ACC112 (cell line): Measurements from ENCODE around the gene TACSTD2.
"Not testable (repeated sequence)": the region's sequence is repeated elsewhere in the genome, so short reads cannot be mapped to it uniquely, and the experiment has no call there.

ENCODE experiments used
- H2AFZ ChIP-seq: fragments of 200-600 bp; sonication (generic); one replicate; pipeline ENCODE4 v1.6.0; 2017; ENCODE audit warnings: antibody characterized with exemption, low read length; ENCODE audit not compliant: unreplicated experiment
- H3K27ac ChIP-seq: fragments of 200-600 bp; sonication (generic); 2 replicates; pipeline ENCODE4 v1.5.1; 2014; ENCODE audit warnings: low read depth, mild to moderate bottlenecking, antibody characterized with exemption, low read length, moderate library complexity
- H3K27me3 ChIP-seq: fragments of 200-600 bp; sonication (generic); 2 replicates; pipeline ENCODE4 v1.6.1; 2014; ENCODE audit warnings: mild to moderate bottlenecking, antibody characterized with exemption, low read length, moderate library complexity, mixed read lengths; ENCODE audit not compliant: insufficient read depth
- H3K36me3 ChIP-seq: fragments of 200-600 bp; sonication (generic); 2 replicates; pipeline ENCODE4 v1.6.1; 2016; ENCODE audit warnings: mild to moderate bottlenecking, antibody characterized with exemption, low read length, moderate library complexity, mixed read lengths; ENCODE audit not compliant: insufficient read depth
- H3K4me1 ChIP-seq: fragments of 200-600 bp; sonication (generic); one replicate; pipeline ENCODE4 v1.6.1; 2016; ENCODE audit warnings: low read length, mixed read lengths; ENCODE audit not compliant: insufficient read depth, unreplicated experiment, control insufficient read depth
- H3K4me3 ChIP-seq: fragments of 200-600 bp; sonication (generic); 2 replicates; pipeline ENCODE4 v1.5.1; 2014; ENCODE audit warnings: mild to moderate bottlenecking, low read depth, low read length
- H3K79me2 ChIP-seq: fragments of 200-600 bp; sonication (generic); one replicate; pipeline ENCODE4 v1.6.0; 2016; ENCODE audit warnings: low read length; ENCODE audit not compliant: control insufficient read depth, unreplicated experiment, insufficient read depth

Gene TACSTD2

GRCh38 chr1:58543260-58543659 lies 33.8 kb downstream of the TACSTD2 start:
- no peak overlapping the region for H3K4me3 ChIP-seq
- no peak overlapping the region for H3K27ac ChIP-seq
- H3K4me1 ChIP-seq, result peaks cover 10% of the 10 kb centered on the region
- no peaks in the 10 kb centered on the region for H3K36me3 ChIP-seq
- H3K27me3 ChIP-seq, result no peaks in the 10 kb centered on the region
- no peak overlapping the region for H2AFZ ChIP-seq
- peaks cover 2% of the 10 kb centered on the region for H3K79me2 ChIP-seq

- peaks cover 3% of the 10 kb centered on the region for H3K4me1 ChIP-seq
- H3K79me2 ChIP-seq, result peaks cover 2% of the 10 kb centered on the region
- H3K36me3 ChIP-seq, result no peaks in the 10 kb centered on the region
- no peak overlapping the region for H3K4me3 ChIP-seq
- H3K27ac ChIP-seq, result no peak overlapping the region
- H3K27me3 ChIP-seq, result no peaks in the 10 kb centered on the region
- H2AFZ ChIP-seq, result no peak overlapping the region
Observed at GRCh38 chr1:58539553-58539952, 37.5 kb downstream of the TACSTD2 start.

- Histone ChIP-seq H3K4me3 (no peak overlapping the region), H2AFZ (no peak overlapping the region), H3K4me1 (no peaks in the 10 kb centered on the region), H3K27ac (no peak overlapping the region), H3K36me3 (no peaks in the 10 kb centered on the region), H3K27me3 (no peaks in the 10 kb centered on the region), H3K79me2 (peaks cover under 1% of the 10 kb centered on the region)
Observed at GRCh38 chr1:58538821-58539220, 38.2 kb downstream of the TACSTD2 start.

GRCh38 chr1:58531842-58532241 lies 45.2 kb downstream of the TACSTD2 start:
- H3K36me3 ChIP-seq, H3K27me3 ChIP-seq, H3K4me3 ChIP-seq, H3K79me2 ChIP-seq, H2AFZ ChIP-seq, H3K27ac ChIP-seq: not testable (repeated sequence)
- H3K4me1 ChIP-seq, result peaks cover 12% of the 10 kb centered on the region

DNA sequence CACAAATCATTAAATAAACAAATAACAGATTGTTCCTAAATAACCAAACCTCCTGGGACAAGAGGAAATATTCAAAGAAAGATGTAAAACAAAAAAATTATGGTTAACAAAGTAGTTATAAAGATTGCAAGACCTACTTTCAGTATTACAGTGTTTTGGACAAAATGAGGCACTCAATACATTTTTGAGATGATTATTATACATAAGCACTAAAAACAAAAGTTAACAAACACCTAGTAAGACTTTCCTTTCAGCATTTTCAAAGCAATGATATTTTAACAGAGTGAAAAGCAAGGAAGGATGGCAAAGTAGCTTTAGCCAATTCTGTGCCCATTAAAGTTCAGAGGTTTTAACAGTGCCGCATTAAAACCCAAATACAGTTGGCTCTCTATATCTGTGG lies 47.8 kb downstream of the TACSTD2 start:
- no peaks in the 10 kb centered on the region for H3K27me3 ChIP-seq
- H3K4me1 ChIP-seq, result peaks cover 12% of the 10 kb centered on the region
- no peak overlapping the region for H3K4me3 ChIP-seq
- no peak overlapping the region for H2AFZ ChIP-seq
- no peaks in the 10 kb centered on the region for H3K79me2 ChIP-seq
- no peaks in the 10 kb centered on the region for H3K36me3 ChIP-seq
- no peak overlapping the region for H3K27ac ChIP-seq

DNA sequence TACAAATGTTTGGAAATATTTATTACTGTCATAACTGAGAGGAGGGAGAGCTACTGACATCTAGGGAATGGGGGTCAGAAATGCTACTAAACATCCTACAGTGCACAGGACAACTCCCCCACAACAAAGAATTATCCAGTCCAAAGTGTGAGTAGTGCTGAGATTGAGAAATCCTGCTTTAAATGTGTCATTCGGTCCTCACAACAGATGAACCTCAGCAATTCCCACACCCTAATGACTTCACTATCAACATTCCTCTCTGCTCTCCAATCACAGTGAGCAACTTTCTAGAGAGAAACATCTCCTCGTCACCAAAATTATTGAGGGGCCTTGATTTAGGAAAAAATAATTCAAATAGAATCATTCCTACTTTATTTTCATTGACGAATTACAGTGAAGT lies 48.5 kb downstream of the TACSTD2 start:
- H2AFZ ChIP-seq, result no peak overlapping the region

More for the DNA sequence above, 48.5 kb downstream of the TACSTD2 start:
- H3K4me3 ChIP-seq, result no peak overlapping the region
- peak overlapping the region; percentile 27 for H3K27ac ChIP-seq
- peaks cover 12% of the 10 kb centered on the region for H3K4me1 ChIP-seq
- no peaks in the 10 kb centered on the region for H3K27me3 ChIP-seq
- H3K36me3 ChIP-seq, result no peaks in the 10 kb centered on the region
- H3K79me2 ChIP-seq, result no peaks in the 10 kb centered on the region
